AG09309 (cell line): ENCODE results near the gene GOLGA8T.
"Not testable (repeated sequence)": the region's sequence is repeated elsewhere in the genome, so short reads cannot be mapped to it uniquely, and the experiment has no call there.

Experiments
- DNase-seq: peaks from one replicate; pipeline ENCODE4 v3.0.0-alpha.2; 2010; ENCODE audit warnings: low read depth
- H3K4me3 ChIP-seq: 2 replicates; pipeline ENCODE4 v1.5.1; 2011; ENCODE audit warnings: mild to moderate bottlenecking, low read depth, low read length, moderate library complexity; ENCODE audit not compliant: control insufficient read depth

The GOLGA8T gene

GRCh38 chr15:30185495-30185894 is 50.6 kb downstream of the GOLGA8T start:
- H3K4me3 ChIP-seq, DNase-seq: not testable (repeated sequence)

GRCh38 chr15:30187429-30187828 is 52.6 kb downstream of the GOLGA8T start:
- not testable (repeated sequence) for DNase-seq, H3K4me3 ChIP-seq

- not testable (repeated sequence) for H3K4me3 ChIP-seq, DNase-seq
Observed at GRCh38 chr15:30189754-30190153, 54.9 kb downstream of the GOLGA8T start.

GRCh38 chr15:30191143-30191542 is 56.3 kb downstream of the GOLGA8T start:
- DNase-seq: not testable (repeated sequence)

GRCh38 chr15:30191639-30192038 is 56.8 kb downstream of the GOLGA8T start:
- not testable (repeated sequence) for H3K4me3 ChIP-seq, DNase-seq

More at GRCh38 chr15:30191143-30191542, 56.3 kb downstream of the GOLGA8T start:
- H3K4me3 ChIP-seq: not testable (repeated sequence)

GRCh38 chr15:30192119-30192745 is 57.4 kb downstream of the GOLGA8T start:
- not testable (repeated sequence) for DNase-seq, H3K4me3 ChIP-seq

- not testable (repeated sequence) for H3K4me3 ChIP-seq, DNase-seq
Observed at GRCh38 chr15:30192892-30193291, 58.0 kb downstream of the GOLGA8T start.
